Left cardiac atrium (tissue), 4 donors: ENCODE results near the gene SIGLEC9. TPM values are rescaled to one million over a fixed set of nuclear protein-coding genes. Genes with fewer than 3 reads are reported as not detected.
A peak's percentile ranks its signal among the peaks of the same experiment; 100 is the strongest.

Source experiments
- ATAC-seq, 2 donors: fragments of 200-7000 bp; cut with Tn5 transposase; one replicate each; pipeline ENCODE4 v1.9.1; 2020; ENCODE audit warnings: mild to moderate bottlenecking in 2 of 2, moderate library complexity in 2 of 2
- DNase-seq: peaks from one replicate; pipeline ENCODE4 v3.0.0-alpha.2; 2020
- intact Hi-C, 2 donors: fragments of 100-400 bp; cut with DNase I; formaldehyde crosslinking; loops; one replicate each; pipeline versions ENCODE4 v1.14.1 to v1.15.1; 2022 to 2023
- total RNA-seq, 2 donors: library from RNA; stranded (reverse); fragmentation: NEBNext Ultra II Directional; extraction: Animal tissue kit (Norgen Biotek cat#: 25700); gene quantifications; one replicate each; pipeline ENCODE4 v1.2.1, GENCODE V29; 2021
- donor health status: DM: no; HTN: yes; CAD: no.
- donor health status: DM: no; HTN: yes; CAD: no; lungs with severe emphysema.
- donor health status: DM: yes; HTN: yes; CAD: no.
- donor health status: Dilated cardiomyopathy.

SIGLEC9 gene
- total RNA-seq, 2 donors from 2014 or later: 5.1 to 6.6 TPM

DNA sequence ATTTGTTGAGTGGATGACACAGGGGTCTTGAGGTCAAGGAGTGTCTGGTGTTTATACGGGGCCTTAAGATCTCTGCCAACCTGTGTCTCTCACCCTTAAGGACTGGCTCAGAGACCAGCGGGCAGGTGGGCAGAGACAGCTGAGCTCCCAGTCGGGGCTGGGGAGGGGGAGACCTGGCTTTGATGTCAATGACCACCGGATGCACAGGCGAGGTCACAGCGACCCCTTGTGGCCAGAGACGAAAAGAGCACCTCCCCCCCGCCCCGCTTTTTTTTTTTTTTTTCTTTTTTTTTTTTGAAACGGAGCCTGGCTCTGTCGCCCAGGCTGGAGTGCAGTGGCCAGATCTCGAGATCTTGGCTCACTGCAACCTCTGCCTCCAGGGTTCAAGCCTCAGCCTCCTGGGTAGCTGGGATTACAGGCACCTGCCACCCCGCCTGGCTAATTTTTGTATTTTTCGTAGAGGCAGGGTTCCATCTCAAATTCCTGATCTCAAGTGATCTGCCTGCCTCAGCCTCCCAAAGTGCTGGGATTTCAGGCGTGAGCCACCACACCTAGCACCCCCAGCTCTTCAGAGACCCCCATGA lies 29.9 kb upstream of the SIGLEC9 start:
- no peak for ATAC-seq
- no peak for DNase-seq
- intact Hi-C loops: loop anchor here (5.0 kb wide), 2 partner anchors 72 to 167 kb away; no protein-coding TSS in a partner anchor

- no peak for ATAC-seq
- no peak for DNase-seq
- intact Hi-C loops: loop anchor here (1.0 to 5.0 kb wide), 3 partner anchors 74 to 169 kb away; no protein-coding TSS in a partner anchor
Measured at GRCh38 chr19:51096473-51097165, 28.1 kb upstream of the SIGLEC9 start.

DNA sequence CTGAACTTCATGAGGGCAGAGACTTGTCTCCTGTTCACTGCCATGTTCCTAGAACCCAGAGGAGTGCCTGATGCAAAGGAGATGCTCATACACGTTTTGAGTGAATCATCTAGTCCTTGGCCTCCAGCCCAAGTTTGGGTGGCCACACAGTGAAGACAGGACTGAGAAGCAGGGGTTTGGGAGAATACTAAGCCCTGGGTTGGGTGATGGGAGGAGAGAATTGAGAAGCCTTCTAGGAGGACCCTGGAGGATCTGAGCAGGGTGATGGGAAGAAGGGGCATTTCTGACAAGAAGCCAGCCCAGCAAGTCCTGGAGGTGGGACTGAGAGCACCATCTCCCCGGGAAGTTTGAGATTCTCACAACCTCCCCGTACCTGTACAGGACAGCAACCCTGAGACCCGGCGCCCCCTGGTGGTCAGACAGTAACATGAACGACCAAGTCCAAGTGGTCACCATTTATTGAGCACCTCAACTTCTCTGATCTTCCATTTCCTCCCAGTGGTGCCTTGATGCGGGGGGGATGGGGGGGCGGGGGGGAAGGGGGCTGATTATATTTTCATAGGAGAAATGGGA lies 27.5 kb upstream of the SIGLEC9 start:
- peak; percentile 39 to 66 for ATAC-seq
- DNase-seq: peak; percentile 72
- intact Hi-C loops: loop anchor here (5.0 kb wide), 2 partner anchors 75 to 170 kb away; no protein-coding TSS in a partner anchor

- no peak for DNase-seq
Measured at GRCh38 chr19:51097796-51098195, 26.9 kb upstream of the SIGLEC9 start.

DNA sequence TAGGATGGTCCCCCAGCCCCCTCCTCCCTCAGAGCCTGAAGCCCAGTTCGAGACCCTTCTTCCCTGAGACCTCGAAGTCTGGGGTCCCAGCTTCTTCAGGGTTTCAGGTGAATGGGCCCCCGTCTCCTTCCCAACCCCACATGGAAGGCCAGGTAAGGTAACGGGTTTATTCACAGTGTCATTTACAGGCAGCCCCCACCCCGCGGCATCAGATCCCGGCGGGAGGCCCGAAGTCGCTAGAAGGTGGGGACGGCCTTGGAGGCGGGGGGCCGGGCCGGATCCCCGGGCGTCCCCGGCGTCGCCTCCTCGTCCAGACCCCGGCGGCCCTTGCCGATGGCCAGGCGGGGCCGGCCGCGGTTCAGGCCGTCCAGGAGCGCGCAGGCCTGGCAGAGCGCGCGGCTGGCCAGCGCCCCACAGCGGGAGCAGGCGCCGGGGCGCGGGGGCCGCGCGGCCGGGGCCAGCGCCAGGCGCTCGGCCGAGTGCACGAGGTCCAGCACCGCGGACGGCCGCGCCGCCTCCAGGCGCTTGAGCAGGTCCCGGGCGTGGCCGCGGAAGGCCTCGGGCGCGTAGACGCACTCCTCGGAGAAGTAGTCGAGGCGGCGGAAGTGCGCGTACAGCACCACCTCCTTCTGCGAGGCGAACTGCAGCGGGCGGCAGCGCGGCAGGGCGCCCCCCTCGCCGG lies 26.2 kb upstream of the SIGLEC9 start:
- peak; percentile 74 to 77 for ATAC-seq
- intact Hi-C loops: loop anchor here (5.0 kb wide), 2 partner anchors 76 to 171 kb away; no protein-coding TSS in a partner anchor
- DNase-seq: peak; percentile 75

More at GRCh38 chr19:51097796-51098195, 26.9 kb upstream of the SIGLEC9 start:
- ATAC-seq: no peak
- intact Hi-C loops: loop anchor here (5.0 kb wide), 2 partner anchors 75 to 170 kb away; no protein-coding TSS in a partner anchor

GRCh38 chr19:51099047-51099382 lies 25.7 kb upstream of the SIGLEC9 start:
- intact Hi-C loops: loop anchor here (5.0 kb wide), 2 partner anchors 77 to 172 kb away; no protein-coding TSS in a partner anchor
- DNase-seq (no peak), ATAC-seq (no peak)

DNA sequence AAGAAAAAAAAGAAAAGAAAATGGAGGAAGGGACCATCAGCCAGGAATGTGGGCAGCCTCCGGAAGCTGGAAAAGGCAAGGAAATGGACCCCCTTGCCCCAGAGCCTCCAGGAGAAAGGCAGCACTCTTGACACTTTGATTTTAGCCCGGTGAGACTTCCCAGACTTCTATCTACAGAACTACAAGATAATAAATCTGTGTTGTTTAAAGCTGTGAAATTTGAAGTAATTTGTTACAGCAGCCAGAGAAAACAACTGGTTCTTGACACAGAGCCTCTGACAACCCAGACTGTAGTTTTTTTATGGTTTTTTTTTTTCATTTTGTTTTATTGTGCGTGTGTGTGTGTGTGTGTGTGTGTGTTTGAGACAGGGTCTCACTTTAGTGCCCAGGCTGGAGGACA lies 24.1 kb upstream of the SIGLEC9 start:
- intact Hi-C loops: no loop called here
- ATAC-seq: no peak
- no peak for DNase-seq

DNA sequence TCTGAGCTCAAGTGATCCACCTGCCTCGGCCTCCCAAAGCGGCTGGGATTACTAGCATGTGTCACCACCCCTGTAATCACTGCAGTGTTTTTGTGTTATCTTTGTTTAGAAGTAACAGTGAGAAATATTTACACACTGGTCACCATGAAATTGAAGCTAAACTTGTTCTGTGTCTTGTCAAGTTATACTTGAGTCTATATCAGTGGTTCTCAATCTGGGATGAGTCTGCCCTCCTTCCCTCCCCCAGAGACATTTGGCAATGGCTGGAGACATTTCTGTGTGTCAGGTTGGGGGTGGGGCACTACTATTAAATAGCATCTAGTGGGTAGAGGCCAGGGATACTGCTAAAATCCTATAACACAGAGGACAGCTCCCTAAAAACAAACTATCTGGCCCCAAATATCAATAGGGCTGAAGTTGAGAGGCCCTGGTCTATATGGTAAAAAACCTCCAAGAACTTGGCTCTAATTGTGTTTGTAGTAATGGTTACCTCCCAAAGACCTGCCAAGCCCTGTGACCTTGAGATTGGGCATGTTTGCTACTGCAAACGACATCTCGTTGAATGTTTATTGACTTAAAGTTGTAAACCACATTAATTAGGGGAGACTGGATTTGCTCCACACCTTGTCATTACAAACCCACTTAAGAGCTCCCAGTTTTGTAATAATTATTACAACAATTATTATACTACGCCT lies 23.4 kb upstream of the SIGLEC9 start:
- intact Hi-C loops: no loop called here
- peak in 1 of 2 donors; percentile 42 for ATAC-seq
- no peak for DNase-seq

GRCh38 chr19:51102991-51103390 lies 21.7 kb upstream of the SIGLEC9 start:
- intact Hi-C loops: no loop called here

GRCh38 chr19:51103926-51104341 lies 20.8 kb upstream of the SIGLEC9 start:
- DNase-seq (no peak), ATAC-seq (no peak)
- intact Hi-C loops: no loop called here

More at GRCh38 chr19:51102991-51103390, 21.7 kb upstream of the SIGLEC9 start:
- ATAC-seq: no peak
- DNase-seq: no peak

DNA sequence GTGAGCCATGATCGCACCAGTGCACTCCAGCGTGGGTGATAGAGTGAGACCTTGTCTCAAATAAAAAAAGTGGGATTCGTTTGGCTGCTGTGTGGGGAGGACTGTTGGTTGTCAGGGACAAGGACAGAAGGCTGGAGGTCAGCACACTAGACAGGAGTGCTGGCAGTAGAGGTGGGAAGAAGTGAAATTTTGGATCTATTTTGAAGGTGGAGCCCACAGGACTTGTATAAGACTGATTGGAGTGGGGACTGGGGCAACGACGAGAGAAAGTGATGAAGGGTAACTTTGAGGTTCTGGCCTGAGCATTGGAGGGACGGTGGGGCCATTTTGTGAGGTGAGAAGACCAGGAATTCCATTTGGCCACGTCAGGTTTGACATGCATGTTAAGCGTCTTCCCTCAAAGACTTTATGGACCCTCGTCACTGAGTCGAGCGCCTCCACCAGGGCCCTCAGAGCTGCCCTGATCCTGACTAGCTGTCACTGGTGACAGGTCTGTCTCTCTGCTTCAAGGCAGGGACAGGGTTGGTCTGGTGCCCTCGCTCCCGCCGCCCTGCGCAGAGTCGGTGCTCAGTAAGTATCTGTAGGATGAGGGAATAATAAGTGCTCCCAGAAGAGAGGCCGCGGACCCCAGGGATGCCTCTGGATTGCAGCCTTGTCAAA lies 17.2 kb upstream of the SIGLEC9 start:
- intact Hi-C loops: no loop called here
- DNase-seq (no peak), ATAC-seq (peak in 1 of 2 donors; percentile 3)

- intact Hi-C loops: no loop called here
- DNase-seq: peak; percentile 99
- peak; percentile 99 for ATAC-seq
Measured at GRCh38 chr19:51108066-51108804, 16.5 kb upstream of the SIGLEC9 start, which contains the start of gene CTU1. CTU1 (minus strand) TSS chr19:51108409; CDS start chr19:51104569, 3,840 bp downstream.

- DNase-seq (no peak), ATAC-seq (peak; percentile 58 to 67)
- intact Hi-C loops: no loop called here
Measured at GRCh38 chr19:51108805-51109146, 15.9 kb upstream of the SIGLEC9 start.

- ATAC-seq (no peak), DNase-seq (no peak)
- intact Hi-C loops: no loop called here
Measured at GRCh38 chr19:51110666-51110971, 14.1 kb upstream of the SIGLEC9 start.

DNA sequence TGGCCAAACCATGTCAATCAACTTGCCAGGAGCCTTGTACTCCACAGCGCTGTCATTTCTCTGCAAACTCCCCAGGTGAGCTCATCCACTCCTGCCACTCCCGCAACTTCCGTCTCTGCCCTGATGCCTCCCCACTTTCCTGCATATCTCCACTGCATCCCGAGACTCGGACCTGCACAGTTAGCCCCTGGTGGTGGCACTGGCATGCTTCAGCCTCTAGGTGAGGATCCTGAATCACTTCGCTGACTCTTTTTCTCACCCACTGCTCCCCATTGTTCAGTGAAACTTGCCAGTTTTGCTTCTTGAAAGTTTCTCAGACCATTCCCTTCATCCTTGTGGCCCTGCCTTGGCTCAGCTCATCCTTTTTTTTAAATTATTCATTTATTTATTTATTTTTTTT lies 13.1 kb upstream of the SIGLEC9 start:
- DNase-seq (no peak), ATAC-seq (no peak)
- intact Hi-C loops: no loop called here

- intact Hi-C loops: no loop called here
- DNase-seq: no peak
- no peak for ATAC-seq
Measured at GRCh38 chr19:51114087-51114729, 10.5 kb upstream of the SIGLEC9 start.

DNA sequence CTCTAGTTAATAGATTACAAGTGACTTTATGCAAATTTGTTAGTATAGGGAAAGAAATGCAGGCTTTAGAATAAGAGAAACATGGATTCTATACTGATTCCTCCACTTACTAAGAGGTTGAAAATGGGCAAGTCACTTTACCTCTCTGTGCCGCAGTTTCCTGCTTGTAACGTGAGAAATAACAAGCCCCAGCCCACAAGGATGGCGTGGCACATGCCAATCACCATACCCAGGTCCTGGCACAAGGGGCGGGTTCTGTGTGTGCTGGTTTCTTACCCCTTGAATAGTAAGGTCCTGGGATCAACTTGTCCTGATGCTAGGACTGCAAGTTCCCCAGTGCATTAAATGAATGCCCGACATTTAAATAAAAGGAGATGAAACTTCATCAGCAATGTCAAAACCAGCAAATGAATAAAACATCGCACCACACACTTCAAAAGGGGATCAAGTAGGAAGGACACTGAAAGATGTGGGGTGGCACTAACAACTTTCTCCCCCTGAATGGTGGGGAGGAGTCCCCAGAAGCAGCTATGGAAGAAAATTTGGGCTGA lies 7.9 kb upstream of the SIGLEC9 start:
- no peak for ATAC-seq
- DNase-seq: no peak
- intact Hi-C loops: no loop called here
